ENCODE results near the gene FZD7.

FZD7 gene

GRCh38 chr2:202038471-202039277 is 5.0 kb downstream of the FZD7 start:
- no peak for DNase-seq

- DNase-seq: no peak
These were observed 5.8 kb downstream of the FZD7 start for GRCh38 chr2:202039278-202040078.

- DNase-seq: no peak
These were observed 6.6 kb downstream of the FZD7 start for GRCh38 chr2:202040079-202040844.

- DNase-seq: no peak
These were observed 8.8 kb downstream of the FZD7 start for GRCh38 chr2:202042444-202042843.

GRCh38 chr2:202043475-202043874 is 9.8 kb downstream of the FZD7 start:
- no peak for DNase-seq

GRCh38 chr2:202044777-202045176 is 11.1 kb downstream of the FZD7 start:
- no peak for DNase-seq

- DNase-seq: no peak
These were observed 12.9 kb downstream of the FZD7 start for GRCh38 chr2:202046572-202046971.

- no peak for DNase-seq
These were observed 15.6 kb downstream of the FZD7 start for GRCh38 chr2:202049092-202049728.

GRCh38 chr2:202049840-202050239 is 16.2 kb downstream of the FZD7 start:
- peak; percentile 76 for DNase-seq

GRCh38 chr2:202050652-202051051 is 17.0 kb downstream of the FZD7 start:
- no peak for DNase-seq

GRCh38 chr2:202051499-202052161 is 18.0 kb downstream of the FZD7 start:
- no peak for DNase-seq

GRCh38 chr2:202052235-202052634 is 18.6 kb downstream of the FZD7 start:
- no peak for DNase-seq

- no peak for DNase-seq
These were observed 21.0 kb downstream of the FZD7 start for GRCh38 chr2:202054679-202055078.

- DNase-seq: peak; percentile 47
These were observed 23.0 kb downstream of the FZD7 start for GRCh38 chr2:202056611-202057010.

GRCh38 chr2:202060218-202060617 is 26.6 kb downstream of the FZD7 start:
- DNase-seq: no peak

GRCh38 chr2:202061695-202062094 is 28.0 kb downstream of the FZD7 start:
- DNase-seq: no peak

- DNase-seq: no peak
These were observed 30.7 kb downstream of the FZD7 start for GRCh38 chr2:202064171-202064880.

- no peak for DNase-seq
These were observed 31.2 kb downstream of the FZD7 start for GRCh38 chr2:202064881-202065230.

- DNase-seq: no peak
These were observed 32.2 kb downstream of the FZD7 start for GRCh38 chr2:202065876-202066275.

GRCh38 chr2:202066875-202067274 is 33.2 kb downstream of the FZD7 start:
- DNase-seq: no peak

- DNase-seq: no peak
These were observed 33.9 kb downstream of the FZD7 start for GRCh38 chr2:202067589-202067988.

Measured in hematopoietic multipotent progenitor cell treated with erythropoietin and hydrocortisone succinate and interleukin-3 and kit ligand, for 8 days (in vitro differentiated cells).